ENCODE results near the gene SORBS2.

The SORBS2 gene

DNA sequence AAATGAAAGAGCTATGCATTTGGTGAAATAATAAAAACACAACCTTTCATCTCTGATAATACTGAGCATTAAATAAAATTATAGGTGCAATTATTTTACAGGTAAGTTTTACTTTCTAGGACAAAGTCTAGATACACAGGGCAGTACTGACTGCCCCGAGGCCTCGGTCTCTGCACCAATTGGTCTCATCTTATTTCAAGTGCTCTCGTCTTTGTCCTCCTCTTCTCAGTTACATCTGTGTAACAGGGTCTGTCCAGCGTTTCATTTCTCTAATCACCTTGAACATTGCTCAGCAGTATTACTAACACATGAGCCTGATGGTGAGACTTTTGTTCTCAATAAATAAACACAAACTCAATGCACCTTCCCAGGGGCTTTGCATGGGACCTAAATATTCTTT, 44.5 kb downstream of the SORBS2 start:
- Mint-ChIP-seq H3K27ac (no peak overlapping the region), H3K9me3 (peaks cover 3% of the 10 kb centered on the region), H3K27me3 (ENCODE audit: low read depth) (peaks cover 4% of the 10 kb centered on the region), H3K4me3 (no peak overlapping the region), H3K4me1 (peaks cover 5% of the 10 kb centered on the region), H3K36me3 (ENCODE audit: low read depth) (peaks cover 9% of the 10 kb centered on the region)
- TF ChIP-seq, protein P1, sequence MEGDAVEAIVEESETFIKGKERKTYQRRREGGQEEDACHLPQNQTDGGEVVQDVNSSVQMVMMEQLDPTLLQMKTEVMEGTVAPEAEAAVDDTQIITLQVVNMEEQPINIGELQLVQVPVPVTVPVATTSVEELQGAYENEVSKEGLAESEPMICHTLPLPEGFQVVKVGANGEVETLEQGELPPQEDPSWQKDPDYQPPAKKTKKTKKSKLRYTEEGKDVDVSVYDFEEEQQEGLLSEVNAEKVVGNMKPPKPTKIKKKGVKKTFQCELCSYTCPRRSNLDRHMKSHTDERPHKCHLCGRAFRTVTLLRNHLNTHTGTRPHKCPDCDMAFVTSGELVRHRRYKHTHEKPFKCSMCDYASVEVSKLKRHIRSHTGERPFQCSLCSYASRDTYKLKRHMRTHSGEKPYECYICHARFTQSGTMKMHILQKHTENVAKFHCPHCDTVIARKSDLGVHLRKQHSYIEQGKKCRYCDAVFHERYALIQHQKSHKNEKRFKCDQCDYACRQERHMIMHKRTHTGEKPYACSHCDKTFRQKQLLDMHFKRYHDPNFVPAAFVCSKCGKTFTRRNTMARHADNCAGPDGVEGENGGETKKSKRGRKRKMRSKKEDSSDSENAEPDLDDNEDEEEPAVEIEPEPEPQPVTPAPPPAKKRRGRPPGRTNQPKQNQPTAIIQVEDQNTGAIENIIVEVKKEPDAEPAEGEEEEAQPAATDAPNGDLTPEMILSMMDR (IDR thresholded peaks at IDR 0.05; ENCODE audit: unreplicated experiment in 3 of 3): no peak

DNA sequence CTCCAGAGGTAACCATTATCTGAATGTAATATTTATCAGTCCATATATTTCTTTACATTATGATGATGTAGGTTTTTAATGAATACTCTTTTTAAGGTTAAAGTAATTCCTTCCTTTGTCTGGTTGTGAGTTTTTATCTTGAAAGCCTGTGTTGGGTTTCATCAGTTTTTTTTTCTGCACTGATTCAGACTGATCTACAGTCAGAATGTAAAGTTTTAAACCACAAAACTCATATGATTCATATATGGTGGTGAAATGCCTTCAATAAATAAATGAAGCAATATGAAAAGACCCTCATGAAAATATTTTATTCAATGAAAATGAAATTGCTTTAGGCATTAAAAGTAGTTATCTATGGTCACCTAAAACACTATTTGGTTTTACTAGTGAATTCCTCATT, 47.1 kb downstream of the SORBS2 start:
- H3K4me3 Mint-ChIP-seq: no peak overlapping the region
- no peaks in the 10 kb centered on the region for H3K36me3 Mint-ChIP-seq (ENCODE audit: low read depth)
- H3K27ac Mint-ChIP-seq: no peak overlapping the region
- TF ChIP-seq, protein P1 (IDR thresholded peaks at IDR 0.05; ENCODE audit: unreplicated experiment in 3 of 3): no peak
- peaks cover 12% of the 10 kb centered on the region for H3K27me3 Mint-ChIP-seq (ENCODE audit: low read depth)
- H3K4me1 Mint-ChIP-seq: peaks cover 11% of the 10 kb centered on the region
- H3K9me3 Mint-ChIP-seq: no peaks in the 10 kb centered on the region

DNA sequence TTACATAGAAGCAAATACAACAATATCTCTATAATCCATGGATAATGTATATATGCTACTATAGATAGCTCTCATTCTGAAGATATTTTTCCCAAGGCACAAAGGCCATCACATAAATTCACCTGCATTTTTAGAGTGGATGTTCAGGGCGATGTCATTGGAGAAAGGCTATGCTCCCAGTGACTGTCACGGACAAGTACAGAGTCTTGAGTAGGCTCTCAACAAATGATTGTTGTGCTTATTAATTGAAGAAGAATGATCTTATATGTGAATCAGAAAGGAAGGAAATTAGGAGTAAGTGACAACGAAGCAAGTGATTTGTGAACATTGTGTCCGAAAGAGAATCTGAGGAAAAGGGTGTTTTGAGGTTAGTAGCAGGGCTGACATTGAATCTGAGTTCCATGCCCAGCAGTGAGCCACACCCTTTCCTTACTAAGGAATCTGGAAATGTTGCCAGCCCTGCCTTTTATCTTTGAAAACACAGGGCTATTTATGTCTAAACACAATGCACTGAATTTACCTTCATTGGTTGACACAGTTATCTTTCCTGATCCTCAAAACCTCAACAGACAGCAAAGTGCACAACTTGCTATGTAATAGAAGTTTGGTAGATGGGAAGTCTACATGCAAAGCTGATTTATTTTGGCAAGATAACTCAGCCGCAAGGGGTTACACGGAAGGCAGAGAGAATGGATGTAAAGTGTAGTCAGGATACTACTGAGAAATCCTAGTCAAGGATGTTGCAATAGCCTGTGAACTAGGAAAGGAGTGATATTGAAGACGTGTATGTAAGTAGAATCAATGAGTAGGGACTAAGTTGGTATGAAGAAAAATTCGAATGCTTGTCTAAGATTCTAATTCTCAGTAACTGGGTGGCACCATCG, 50.4 kb downstream of the SORBS2 start:
- no peak overlapping the region for H3K27ac Mint-ChIP-seq
- no peak overlapping the region for H3K4me3 Mint-ChIP-seq
- no peaks in the 10 kb centered on the region for H3K9me3 Mint-ChIP-seq
- H3K36me3 Mint-ChIP-seq (ENCODE audit: low read depth): no peaks in the 10 kb centered on the region
- TF ChIP-seq, protein P1 (IDR thresholded peaks at IDR 0.05; ENCODE audit: unreplicated experiment in 3 of 3): no peak
- H3K27me3 Mint-ChIP-seq (ENCODE audit: low read depth): peaks cover 12% of the 10 kb centered on the region
- peaks cover 11% of the 10 kb centered on the region for H3K4me1 Mint-ChIP-seq

DNA sequence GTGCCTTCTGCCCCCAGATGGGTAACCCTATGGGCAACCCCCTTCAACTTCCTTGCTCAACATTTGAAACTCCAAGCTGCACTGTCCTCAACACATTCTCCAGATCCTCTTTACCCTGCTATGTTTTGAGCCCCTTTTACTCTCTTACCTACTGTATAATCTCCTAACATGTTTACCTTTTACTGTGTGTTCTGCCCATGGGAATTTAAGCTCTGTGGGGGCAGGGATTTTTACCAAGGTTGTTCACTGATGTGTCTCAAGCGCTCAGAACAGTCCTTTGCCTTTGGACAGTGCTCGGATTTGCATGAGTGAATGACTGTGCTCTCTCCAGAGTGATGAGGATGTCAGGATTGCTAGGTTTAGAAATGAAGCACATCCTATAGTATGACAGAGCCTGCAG, 53.2 kb downstream of the SORBS2 start:
- no peaks in the 10 kb centered on the region for H3K36me3 Mint-ChIP-seq (ENCODE audit: low read depth)
- H3K4me3 Mint-ChIP-seq: no peak overlapping the region
- H3K9me3 Mint-ChIP-seq: no peaks in the 10 kb centered on the region
- peaks cover 11% of the 10 kb centered on the region for H3K4me1 Mint-ChIP-seq
- TF ChIP-seq, protein P1 (IDR thresholded peaks at IDR 0.05; ENCODE audit: unreplicated experiment in 3 of 3): no peak
- H3K27me3 Mint-ChIP-seq (ENCODE audit: low read depth): peaks cover 12% of the 10 kb centered on the region
- H3K27ac Mint-ChIP-seq: no peak overlapping the region

DNA sequence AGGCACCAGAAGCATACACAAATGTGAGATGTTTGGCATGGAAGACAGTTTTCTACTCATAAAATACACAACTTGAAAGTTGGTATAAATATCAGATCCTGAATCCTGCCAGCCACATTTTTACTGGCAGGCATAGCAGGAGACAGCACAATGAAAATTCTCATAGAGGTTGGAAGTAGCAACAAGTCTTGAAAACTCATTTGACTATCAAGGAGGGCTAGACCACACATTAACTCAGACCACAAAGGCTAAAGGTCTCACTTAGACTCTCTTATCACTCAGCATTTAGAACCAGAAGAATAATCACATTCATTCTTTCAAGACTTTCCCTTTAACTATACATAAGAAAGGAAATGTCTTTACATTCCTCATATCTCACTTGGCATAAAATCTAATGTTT, 56.5 kb downstream of the SORBS2 start:
- Mint-ChIP-seq H3K27ac (no peak overlapping the region), H3K4me3 (no peak overlapping the region), H3K27me3 (ENCODE audit: low read depth) (peaks cover 3% of the 10 kb centered on the region), H3K4me1 (no peaks in the 10 kb centered on the region), H3K36me3 (ENCODE audit: low read depth) (peaks cover 3% of the 10 kb centered on the region), H3K9me3 (no peaks in the 10 kb centered on the region)
- TF ChIP-seq, protein P1 (IDR thresholded peaks at IDR 0.05; ENCODE audit: unreplicated experiment in 3 of 3): no peak

DNA sequence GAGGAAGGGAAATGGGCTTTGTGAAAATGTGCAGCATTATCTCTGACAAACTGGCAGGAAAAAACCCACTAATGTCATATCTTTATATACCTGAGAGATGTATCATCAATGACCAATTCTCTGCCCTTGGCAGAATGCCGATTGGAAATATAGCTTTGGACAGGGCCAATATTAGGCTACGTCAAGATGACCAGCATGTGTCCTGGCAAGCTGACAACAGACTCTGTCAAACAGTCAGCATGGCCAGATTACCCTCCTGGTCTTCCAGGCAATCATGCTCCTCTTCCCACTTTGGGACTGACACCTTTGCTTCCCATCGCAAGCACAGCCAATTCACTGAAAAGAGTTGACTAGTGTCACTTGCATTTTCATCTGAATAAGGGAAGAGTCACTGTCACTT, 57.0 kb downstream of the SORBS2 start:
- Mint-ChIP-seq H3K4me3 (no peak overlapping the region), H3K27me3 (ENCODE audit: low read depth) (peaks cover under 1% of the 10 kb centered on the region), H3K36me3 (ENCODE audit: low read depth) (peaks cover 3% of the 10 kb centered on the region), H3K27ac (no peak overlapping the region), H3K9me3 (no peaks in the 10 kb centered on the region), H3K4me1 (no peaks in the 10 kb centered on the region)
- TF ChIP-seq, protein P1 (IDR thresholded peaks at IDR 0.05; ENCODE audit: unreplicated experiment in 3 of 3): no peak

Measured in nephron (organoid).